Skeletal muscle tissue (tissue), 4 donors: Measurements from ENCODE around the gene MGAT5B. TPM values are rescaled to one million over a fixed set of nuclear protein-coding genes. Genes with fewer than 3 reads are reported as not detected.
"Not testable (repeated sequence)": the region's sequence is repeated elsewhere in the genome, so short reads cannot be mapped to it uniquely, and the experiment has no call there.

Experiments
- H3K27ac ChIP-seq: one replicate; pipeline ENCODE4 v1.7.0; 2013; ENCODE audit warnings: mild to moderate bottlenecking, low read depth, low read length, inconsistent platforms
- H3K27me3 ChIP-seq, 3 donors: one replicate each; pipeline ENCODE4 v1.7.0; 2013; ENCODE audit warnings: low read length in 3 of 3; ENCODE audit not compliant: control insufficient read depth in 3 of 3, insufficient read depth in 3 of 3
- H3K36me3 ChIP-seq, 3 donors: one replicate each; pipeline ENCODE4 v1.7.0; 2013; ENCODE audit warnings: low read length in 3 of 3; ENCODE audit not compliant: control insufficient read depth in 3 of 3, insufficient read depth in 3 of 3
- H3K4me1 ChIP-seq, 3 donors: one replicate each; pipeline ENCODE4 v1.7.0; 2013; ENCODE audit warnings: low read length in 3 of 3, mild to moderate bottlenecking in 3 of 3; ENCODE audit not compliant: control insufficient read depth in 3 of 3, insufficient read depth in 3 of 3
- H3K4me3 ChIP-seq, 3 donors: one replicate each; pipeline ENCODE4 v1.7.0; 2013; ENCODE audit warnings: low read length in 3 of 3
- H3K9ac ChIP-seq, 3 donors: one replicate each; pipeline ENCODE4 v1.7.0; 2013; ENCODE audit warnings: low read length in 3 of 3, mild to moderate bottlenecking in 3 of 3, moderate library complexity in 2 of 3, low read depth in 1 of 3
- H3K9me3 ChIP-seq, 3 donors: one replicate each; pipeline ENCODE4 v1.7.0; 2013; ENCODE audit warnings: low read length in 3 of 3; ENCODE audit not compliant: control insufficient read depth in 3 of 3
- total RNA-seq: library from RNA; depleted of rRNA; stranded (reverse); fragments of >200 nt; gene quantifications from one replicate; pipeline ENCODE4 v1.2.3, GENCODE V29; 2014
- donor health status: Osteomylitis.

MGAT5B gene
- total RNA-seq, 1 donor from 2014 or later = not detected

DNA sequence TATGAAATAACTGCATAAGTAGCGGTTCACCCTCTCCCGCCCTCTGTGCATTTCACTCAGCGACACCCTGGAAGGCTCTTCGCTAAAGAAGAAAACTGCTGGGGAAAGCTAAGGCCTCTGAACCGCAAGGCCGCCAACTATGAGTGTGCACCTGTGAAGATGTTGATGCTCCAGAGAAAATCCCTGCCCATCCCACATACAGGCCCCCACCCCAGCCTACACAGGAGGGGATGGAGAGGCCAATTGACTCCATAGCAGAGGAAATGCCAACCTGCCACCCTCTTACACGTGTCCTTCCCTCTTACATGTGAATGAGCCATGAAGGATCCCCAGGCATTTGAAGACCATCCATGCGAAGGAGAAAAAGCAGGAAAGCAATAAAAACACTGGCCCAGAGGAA lies 104.8 kb downstream of the MGAT5B start:
- peaks cover 20 to 32% (median 23%) of the 10 kb centered on the region in 3 donors for H3K27me3 ChIP-seq

DNA sequence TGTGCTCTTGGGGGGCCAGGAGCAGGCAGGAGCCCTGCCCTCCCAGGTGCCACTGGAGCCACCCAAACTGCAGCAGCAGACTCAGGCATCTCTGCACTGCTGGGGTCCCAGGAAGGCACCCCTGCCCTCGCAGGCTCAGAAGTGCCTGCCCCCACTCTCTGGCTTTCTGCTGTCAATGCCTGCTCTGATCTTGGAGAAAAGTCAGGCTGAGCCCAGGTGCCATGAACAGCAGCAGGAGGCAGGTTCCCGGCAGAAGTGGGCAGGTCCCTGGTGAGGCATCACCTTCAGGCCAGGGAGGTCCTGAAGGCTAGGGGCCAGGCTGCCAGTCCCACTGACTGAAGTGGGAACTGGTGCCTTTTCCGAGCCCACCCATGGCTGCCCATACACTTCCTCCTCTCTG lies 106.5 kb downstream of the MGAT5B start:
- no peaks in the 10 kb centered on the region for H3K4me1 ChIP-seq
- no peak overlapping the region for H3K4me3 ChIP-seq
- H3K9me3 ChIP-seq = no peaks in the 10 kb centered on the region
- peaks cover 8 to 16% (median 8%) of the 10 kb centered on the region in 3 donors for H3K27me3 ChIP-seq
- H3K27ac ChIP-seq = no peak overlapping the region
- no peak overlapping the region for H3K9ac ChIP-seq
- H3K36me3 ChIP-seq = no peaks in the 10 kb centered on the region

More for the DNA sequence above, 104.8 kb downstream of the MGAT5B start:
- Histone ChIP-seq H3K4me1 (peaks cover 8 to 10% (median 9%) of the 10 kb centered on the region in 3 donors), H3K27ac (no peak overlapping the region), H3K9ac (no peak overlapping the region), H3K9me3 (no peaks in the 10 kb centered on the region), H3K36me3 (no peaks in the 10 kb centered on the region), H3K4me3 (no peak overlapping the region)

DNA sequence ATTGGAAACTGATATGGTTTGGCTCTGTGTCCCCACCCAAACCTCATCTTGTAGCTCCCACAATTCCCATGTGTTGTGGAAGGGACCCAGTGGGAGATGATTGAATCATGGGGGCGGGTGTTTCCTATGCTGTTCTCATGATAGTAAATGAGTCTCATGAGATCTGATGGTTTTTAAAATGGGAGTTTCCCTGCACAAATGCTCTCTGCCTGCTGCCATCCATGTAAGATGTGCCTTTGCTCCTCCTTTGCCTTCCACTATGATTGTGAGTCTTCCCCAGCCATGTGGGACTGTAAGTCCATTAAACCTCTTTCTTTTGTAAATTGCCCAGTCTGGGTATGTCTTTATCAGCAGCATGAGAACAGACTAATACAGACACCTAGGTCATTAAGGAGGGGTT lies 109.8 kb downstream of the MGAT5B start:
- peaks cover 3 to 16% (median 14%) of the 10 kb centered on the region in 3 donors for H3K27me3 ChIP-seq
- not testable (repeated sequence) for H3K36me3 ChIP-seq, H3K27ac ChIP-seq, H3K4me1 ChIP-seq, H3K4me3 ChIP-seq, H3K9me3 ChIP-seq, H3K9ac ChIP-seq

DNA sequence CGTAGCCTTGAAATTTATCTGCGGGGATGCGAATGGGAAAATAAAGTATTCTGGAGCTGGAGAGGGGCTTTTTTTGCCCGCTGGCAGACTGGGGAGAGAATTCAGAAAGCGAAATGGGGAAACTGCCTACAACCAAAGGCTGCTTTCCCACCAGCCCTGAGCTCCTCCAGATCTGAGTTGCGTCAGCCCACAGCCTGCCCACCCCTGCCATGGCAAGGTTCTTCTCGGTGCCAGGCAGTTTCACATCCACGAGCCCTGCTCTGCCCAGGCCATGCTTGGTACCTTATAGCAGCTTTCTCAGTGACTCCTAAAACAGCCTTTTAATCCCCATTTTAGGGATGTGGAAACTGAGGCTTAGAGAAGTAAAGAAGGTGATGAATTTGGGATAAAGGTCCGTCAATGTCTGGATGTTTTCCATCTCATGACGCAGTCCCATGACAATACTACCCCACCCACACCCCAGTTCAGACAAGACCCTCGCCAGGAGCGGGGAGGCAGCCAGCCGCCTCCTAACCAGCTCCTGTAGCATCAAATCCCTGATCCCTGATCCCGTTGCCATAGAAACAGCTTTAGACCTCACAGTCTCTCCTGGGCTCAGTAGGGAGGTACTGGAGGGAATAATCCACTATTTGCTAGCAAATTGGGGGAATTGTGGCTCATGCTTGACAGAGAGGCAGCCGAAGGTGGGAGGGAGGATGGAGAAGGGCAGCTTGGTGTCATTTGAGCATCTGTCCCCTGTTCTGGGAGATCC lies 113.5 kb downstream of the MGAT5B start:
- Histone ChIP-seq H3K4me1 (peaks cover 0 to 2% (median 0%) of the 10 kb centered on the region in 3 donors), H3K4me3 (no peak overlapping the region), H3K9me3 (no peaks in the 10 kb centered on the region), H3K36me3 (no peaks in the 10 kb centered on the region), H3K27me3 (peaks cover 3 to 25% (median 20%) of the 10 kb centered on the region in 3 donors), H3K9ac (no peak overlapping the region), H3K27ac (no peak overlapping the region)

DNA sequence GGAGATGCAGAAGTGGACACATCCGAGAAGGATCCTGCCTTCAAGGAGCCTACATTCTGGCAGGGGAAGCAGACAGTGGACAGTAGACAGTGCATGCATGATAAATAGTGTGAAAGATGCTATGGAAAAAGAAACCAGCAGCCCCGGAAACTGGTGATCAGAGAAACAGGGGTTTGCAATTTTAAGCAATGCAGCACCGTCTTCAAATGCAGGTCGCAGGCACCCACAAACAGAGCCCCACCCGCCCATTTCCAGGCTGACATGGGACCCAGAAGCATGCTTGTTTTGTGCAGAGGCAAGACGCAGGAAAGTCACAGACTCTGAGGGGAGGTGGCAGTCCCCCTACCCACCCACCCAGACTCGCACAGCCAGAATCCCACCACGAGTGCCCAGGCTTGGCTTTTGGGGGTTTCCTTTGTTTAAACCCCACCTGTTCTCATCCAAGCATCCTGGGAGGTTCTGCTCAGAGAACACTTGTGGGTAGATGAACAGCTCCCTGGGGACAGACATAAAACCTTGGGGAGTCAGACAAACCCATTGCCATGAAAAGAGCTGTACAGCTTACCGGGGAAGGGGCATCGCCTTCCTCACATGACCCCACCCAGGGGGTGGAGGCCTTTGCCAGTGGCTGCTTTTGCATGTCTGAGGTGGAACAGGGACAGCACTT lies 114.3 kb downstream of the MGAT5B start:
- no peak overlapping the region for H3K4me3 ChIP-seq
- H3K9me3 ChIP-seq = no peaks in the 10 kb centered on the region
- H3K9ac ChIP-seq = no peak overlapping the region
- peaks cover 0 to 2% (median 0%) of the 10 kb centered on the region in 3 donors for H3K4me1 ChIP-seq
- H3K27ac ChIP-seq = no peak overlapping the region
- H3K36me3 ChIP-seq = no peaks in the 10 kb centered on the region
- H3K27me3 ChIP-seq = peaks cover 3 to 25% (median 23%) of the 10 kb centered on the region in 3 donors

DNA sequence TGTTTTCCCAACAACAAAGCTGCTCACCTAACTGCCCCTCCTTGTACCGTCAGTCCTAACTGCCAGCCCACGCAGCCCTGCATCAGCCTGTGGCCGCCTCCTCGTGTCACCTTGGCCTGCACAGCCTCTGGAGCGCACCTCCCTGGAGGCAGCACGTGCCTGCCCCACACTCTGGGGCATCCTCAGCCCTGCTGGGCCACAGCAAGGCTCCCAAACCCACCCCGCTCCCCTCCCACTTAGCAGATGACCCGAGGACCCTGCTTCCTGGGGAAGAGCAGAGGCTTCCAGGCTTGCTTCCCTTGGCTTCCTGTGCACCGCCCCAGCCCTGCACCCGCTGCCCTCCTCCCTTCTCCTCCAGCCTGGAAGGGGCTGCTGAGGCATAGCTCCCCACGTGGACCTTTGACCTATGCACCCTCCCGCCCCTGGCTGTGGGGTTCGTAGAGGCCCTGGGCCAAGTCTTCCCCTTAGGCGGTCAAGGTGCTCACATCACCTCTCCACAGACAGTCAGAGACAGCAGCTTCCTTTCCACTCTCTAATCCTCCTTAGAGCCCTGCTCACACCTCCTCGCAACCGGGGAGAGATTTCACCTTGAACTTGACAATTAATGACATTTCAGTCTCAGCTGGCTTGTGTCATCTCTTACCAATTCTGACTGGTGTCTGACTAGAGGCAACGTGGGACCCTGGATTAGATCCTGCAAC lies 115.0 kb downstream of the MGAT5B start:
- Histone ChIP-seq H3K9me3 (no peaks in the 10 kb centered on the region), H3K9ac (no peak overlapping the region), H3K4me1 (peaks cover 0 to 2% (median 0%) of the 10 kb centered on the region in 3 donors), H3K27ac (no peak overlapping the region), H3K4me3 (no peak overlapping the region), H3K36me3 (no peaks in the 10 kb centered on the region), H3K27me3 (peaks cover 3 to 27% (median 25%) of the 10 kb centered on the region in 3 donors)

DNA sequence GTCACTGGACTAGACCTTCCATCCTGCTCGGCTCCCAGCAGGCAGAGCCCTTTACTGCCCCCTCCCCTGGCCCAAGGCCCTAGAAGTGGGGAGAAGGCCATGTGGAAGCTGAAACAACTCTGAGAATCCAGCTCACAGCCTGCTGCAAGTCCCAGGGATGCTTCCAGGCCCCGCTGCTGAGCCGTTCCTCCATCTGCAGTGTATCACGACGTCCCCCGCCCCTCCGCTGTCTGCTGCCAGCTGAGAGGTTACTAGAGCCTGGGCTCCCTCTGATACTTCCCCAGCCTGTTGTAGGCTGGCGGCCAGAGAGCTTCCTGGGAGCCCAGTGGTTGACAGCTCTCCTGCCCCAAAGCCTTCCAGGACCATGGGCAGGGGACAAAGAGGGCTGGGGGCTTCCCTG lies 118.2 kb downstream of the MGAT5B start:
- no peak overlapping the region for H3K9ac ChIP-seq
- no peak overlapping the region for H3K27ac ChIP-seq
- peaks cover 0 to 2% (median 0%) of the 10 kb centered on the region in 3 donors for H3K4me1 ChIP-seq
- no peak overlapping the region for H3K4me3 ChIP-seq
- peaks cover 3 to 38% (median 34%) of the 10 kb centered on the region in 3 donors for H3K27me3 ChIP-seq
- H3K9me3 ChIP-seq = no peaks in the 10 kb centered on the region
- no peaks in the 10 kb centered on the region for H3K36me3 ChIP-seq

DNA sequence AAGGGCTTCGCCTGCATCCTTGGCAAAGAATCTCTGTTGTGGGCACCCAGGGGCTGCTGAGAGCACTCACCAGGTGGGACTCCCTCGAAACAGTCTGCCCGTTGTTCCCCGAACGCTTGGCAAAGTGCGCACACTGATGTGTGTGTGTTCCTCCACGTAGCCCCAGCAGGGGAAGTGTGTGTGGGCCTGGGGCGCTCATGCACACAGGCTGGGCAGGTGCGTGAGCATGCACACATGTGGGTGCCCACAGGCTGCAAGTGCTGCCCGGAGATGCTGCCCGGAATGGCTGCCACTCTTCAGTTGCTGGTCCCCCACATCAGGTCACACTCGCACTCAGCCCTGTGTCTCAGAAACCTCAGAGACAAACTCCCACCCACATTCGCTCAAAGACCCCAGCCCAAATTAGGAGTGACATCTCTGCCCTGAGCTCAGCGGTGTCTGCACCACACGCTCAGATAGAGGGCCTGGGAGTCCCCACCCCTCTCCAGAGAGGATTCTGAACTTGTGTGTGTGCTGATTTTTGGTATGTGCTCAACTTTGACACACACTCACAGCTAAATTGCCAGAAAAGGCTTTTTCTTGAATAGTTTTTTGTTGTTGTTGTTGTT lies 119.4 kb downstream of the MGAT5B start:
- Histone ChIP-seq H3K9ac (no peak overlapping the region), H3K27me3 (peaks cover 0 to 32% (median 30%) of the 10 kb centered on the region in 3 donors), H3K9me3 (no peaks in the 10 kb centered on the region), H3K4me3 (no peak overlapping the region), H3K27ac (no peak overlapping the region), H3K4me1 (peaks cover 0 to 2% (median 0%) of the 10 kb centered on the region in 3 donors), H3K36me3 (no peaks in the 10 kb centered on the region)

DNA sequence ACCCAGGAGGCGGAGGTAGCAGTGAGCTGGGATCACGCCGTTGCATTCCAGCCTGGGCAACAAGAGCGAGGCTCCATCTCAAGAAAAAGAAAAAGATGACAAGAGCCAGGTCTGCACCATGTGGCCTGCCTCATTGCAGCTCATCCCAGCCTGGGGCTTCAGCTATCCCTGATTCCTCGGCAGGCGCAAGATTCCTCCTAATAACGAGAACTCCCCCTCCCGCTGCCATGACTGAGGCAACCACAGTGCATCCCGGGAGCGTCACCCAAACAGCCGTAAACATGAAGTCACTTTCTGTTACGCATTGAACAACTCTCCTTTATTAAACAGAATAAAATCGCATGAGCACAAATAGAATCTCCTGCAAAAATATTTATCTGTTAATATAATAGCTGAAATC lies 120.6 kb downstream of the MGAT5B start:
- H3K36me3 ChIP-seq = no peaks in the 10 kb centered on the region
- H3K9ac ChIP-seq = no peak overlapping the region
- H3K27ac ChIP-seq = no peak overlapping the region
- peaks cover 0 to 22% (median 20%) of the 10 kb centered on the region in 3 donors for H3K27me3 ChIP-seq
- no peaks in the 10 kb centered on the region for H3K9me3 ChIP-seq
- H3K4me3 ChIP-seq = no peak overlapping the region
- no peaks in the 10 kb centered on the region for H3K4me1 ChIP-seq
